GM19351 (cell line): ENCODE measurements around the gene BCAS4.
"Not testable (repeated sequence)": the region's sequence is repeated elsewhere in the genome, so short reads cannot be mapped to it uniquely, and the experiment has no call there.

Experiments used
- ATAC-seq: cut with Tn5 transposase; IDR thresholded peaks from one replicate; pipeline ENCODE4 v1.9.1; 2021; ENCODE audit warnings: mild to moderate bottlenecking, moderate library complexity; ENCODE audit not compliant: unreplicated experiment

The BCAS4 gene

DNA sequence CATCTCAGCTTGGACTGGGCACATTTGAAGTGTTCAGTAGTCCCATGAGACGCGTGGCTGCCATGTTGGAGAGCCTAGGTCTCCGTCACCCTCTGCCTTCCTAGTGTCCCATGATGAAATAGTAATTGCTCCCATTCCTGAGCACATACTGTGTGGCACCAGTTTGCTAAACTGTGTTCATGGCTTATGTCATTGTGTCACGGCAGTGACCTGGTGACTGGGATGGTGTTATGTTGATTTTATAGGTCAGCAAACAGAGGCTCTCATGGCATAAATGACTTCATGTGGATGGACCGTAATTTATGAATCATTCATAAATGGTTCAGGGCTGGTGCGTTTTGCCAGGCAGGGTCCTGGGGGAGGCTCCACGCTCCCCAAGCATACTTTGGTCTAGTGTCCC, 3.8 kb downstream of the BCAS4 start:
- no peak for ATAC-seq

DNA sequence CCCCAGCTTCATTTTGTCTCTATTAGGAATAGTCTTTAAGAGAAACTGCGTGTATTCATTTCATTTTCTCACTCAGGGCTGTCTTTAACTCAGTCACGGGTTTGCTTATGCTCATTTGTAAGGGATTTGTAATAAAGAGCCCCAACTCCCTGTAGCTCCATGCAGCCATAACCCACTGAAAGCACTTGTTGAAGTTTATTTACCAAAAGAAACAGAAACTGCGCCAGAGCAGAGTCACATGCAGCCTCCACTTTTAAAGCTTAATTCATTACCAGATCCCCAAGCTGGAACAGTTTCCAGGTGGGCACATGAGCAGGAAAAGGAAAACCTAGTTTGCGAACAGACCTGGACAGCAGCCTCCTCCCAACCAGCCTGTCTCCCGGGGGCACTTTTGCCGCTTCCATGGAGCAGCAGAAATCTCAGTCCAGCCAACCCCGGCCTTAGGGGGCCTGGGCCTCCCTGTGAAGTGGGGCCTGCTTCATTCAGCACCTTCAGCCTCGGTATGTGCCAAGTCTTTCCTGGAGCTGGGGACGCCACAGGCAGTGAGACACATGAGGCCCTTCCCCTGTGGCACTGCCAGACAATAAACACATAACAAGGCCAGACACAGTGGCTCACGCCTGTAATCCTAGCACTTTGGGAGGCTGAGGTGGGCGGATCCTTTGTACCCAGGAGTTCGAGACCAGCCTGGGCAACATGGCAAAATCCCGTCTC, 4.5 kb downstream of the BCAS4 start:
- no peak for ATAC-seq

DNA sequence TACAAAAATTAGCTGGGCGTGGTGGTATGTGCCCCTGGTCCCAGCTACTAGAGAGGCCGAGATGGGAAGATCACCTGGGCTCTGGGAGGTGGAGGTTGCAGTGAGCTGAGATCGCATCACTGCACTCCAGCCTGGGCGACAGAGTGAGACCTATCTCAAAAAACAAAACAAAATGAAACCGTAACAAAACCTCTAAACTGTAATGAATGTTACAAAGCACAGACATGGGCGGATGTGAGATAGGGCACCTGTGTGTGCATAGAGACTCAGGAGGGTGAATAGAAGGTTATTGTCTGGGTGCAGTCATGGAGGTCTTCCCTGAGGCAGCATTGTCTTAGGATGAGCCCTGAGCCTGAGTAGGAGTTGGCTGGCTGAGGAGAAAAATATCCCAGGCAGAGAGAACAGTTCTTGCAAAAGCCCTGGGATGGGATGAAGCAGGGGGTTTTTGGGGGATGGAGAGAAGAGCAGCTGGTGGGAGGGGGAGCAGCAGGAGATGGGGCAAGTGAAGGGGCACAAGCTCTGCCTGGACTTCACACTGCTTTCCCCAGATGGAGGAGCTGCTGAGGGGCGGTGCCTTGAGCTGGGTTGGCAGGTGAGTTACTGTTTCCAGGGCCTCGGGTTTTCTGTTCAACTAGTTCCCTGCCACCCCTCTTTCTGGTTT, 5.2 kb downstream of the BCAS4 start:
- ATAC-seq: peak; percentile 55

DNA sequence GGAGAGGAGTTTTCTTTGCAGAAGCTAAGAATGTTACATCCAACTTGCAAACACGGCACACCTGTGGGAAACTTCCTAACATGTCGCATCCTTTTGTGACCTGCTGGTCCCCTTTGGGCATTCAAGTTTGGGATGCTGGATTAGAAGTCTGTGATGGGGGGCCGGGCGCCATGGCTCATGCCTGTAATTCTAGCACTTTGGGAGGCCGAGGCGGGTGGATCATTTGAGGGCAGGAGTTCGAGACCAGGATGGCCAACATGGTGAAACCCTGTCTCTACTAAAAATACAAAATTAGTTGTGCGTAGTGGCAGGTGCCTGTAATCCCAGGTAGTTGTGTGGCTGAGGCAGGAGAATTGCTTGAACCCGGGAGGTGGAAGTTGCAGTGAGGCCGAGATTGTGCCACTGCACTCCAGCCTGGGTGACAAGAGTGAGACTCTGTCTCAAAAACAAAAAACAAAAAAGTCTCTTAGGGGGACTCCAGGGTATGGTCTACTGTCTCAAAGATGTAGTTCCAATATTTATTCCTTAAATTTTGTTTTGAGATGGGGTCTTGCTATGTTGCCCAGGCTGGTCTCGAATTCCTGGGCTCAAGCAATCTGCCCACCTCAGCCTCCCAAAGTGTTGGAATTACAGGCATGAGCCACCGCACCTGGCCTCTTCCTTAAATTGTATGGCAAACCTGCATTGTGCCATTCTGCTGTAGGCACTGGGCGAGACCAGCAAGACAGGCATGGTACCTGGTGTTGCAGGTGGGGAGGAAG, 6.3 kb downstream of the BCAS4 start:
- not testable (repeated sequence) for ATAC-seq

DNA sequence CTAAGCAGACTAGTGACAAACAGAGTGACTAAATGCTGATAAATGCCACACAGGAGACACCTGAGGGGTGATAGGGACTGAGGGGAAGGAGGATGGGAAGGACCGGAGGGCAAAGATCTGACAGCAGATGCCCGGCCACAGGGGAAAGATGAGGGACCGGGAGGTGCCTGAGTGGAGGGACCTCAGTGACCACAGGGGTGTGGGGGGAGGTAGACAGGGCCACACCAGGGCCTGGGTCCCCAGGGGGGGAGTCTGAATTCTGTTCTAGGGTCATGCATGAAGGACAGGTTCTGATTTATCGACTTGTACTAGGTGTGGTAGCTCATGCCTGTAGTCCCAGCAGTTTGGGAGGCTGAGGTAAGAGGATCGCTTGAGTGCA, 6.9 kb downstream of the BCAS4 start:
- no peak for ATAC-seq

DNA sequence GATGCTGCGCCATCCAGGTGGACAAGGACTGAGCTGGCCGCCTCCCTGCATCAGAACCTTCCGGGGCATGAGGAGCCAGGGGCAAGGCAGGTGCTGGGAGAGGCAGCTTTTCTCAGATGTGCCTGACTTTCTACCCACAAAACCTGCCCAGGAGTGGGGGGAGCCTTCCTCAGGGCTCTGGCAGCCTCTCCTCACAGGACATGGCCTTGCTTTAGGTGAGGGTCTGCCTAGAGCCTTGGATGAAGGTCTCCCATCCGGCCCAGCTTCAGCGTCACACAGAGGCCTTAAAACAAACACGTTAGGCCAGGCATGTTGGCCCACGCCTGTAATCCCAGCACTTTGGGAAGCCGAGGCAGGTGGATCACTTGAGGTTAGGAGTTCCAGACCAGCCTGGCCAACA, 7.4 kb downstream of the BCAS4 start:
- no peak for ATAC-seq

DNA sequence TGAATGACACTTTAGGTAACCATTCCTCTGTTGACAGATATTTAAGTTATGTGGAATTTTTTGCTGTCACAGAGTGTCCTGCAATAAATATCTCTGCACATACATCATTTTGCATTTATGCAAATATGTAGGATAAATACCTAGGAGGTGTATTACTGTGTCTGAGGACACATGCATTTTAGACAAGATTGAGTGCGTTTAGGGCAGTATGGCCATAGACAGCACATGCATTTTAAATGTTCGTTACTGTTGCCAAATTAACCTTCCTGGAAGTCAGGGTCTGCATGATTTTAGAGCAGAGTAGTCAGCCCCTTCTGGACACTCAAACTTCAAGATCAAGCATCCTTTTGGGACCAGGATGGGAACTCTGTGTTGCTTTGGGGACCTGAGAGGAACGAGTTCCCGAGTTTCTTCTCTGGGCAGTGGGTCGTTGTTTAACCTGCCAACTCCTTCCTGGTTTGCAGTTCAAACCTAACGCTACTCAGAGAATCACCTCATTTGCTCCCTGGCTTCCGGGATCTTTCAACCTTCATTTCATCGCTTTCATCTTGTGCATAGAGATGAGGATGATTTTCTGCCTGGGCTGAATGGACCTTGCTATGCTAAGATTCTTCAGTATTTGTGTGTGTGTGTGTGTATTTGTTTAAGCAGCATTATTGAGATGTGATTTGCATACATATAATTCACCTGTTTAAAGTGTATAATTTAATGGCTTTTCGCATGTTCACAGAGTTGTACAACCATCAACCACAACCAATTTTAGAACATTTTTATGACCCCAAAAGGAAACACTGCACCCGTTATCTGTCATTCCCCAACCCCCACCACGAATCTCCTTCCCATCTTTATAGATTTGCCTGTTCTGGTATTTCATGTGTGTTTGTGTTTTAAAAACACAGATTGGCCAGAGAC, 9.8 kb downstream of the BCAS4 start:
- ATAC-seq: no peak

DNA sequence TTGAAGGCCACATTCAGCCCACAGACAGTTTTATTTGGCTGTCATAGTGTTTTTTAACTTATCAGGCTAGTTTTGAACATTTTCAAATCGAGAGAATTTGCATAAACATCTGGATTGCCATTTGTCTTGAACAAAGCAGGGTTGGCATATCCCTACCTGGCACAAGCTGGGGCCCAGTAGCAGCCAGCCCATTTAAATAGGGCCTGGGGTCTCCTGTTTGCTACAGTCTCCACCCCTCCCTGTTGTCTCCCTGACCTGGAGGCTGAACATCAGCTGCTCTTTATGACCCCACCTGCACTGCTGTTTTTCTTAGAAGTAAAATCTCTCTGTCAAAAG, 10.5 kb downstream of the BCAS4 start:
- no peak for ATAC-seq

DNA sequence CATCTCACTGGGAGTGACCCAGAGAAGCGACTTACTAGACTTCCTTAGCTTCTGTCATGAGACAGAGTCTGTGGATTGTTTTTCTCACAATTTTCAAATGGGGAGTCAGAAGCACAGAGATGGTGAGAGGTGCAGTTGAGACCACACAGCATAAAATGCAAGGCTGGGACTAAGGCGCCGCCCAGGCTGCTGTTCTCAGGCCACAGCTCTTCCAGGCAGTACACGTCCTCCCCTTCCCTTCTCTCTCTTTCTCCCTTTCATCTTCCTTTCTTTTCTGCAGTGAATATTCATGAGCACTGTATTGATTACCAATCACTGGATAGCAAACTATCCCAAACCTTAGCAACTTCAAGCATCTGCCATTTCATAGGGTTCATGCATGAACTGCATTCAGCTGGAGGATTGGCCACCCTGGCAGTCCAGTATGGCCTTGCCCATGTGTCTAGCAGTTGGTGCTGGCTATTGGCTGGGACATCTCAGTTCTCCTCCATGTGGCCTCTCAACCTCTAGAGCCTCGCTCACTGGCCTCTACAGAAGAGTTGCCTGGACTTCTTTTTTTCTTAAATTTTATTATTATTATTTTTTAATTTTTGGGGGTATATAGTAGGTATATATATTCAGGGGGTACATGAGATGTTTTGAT, 11.4 kb downstream of the BCAS4 start:
- ATAC-seq: no peak

DNA sequence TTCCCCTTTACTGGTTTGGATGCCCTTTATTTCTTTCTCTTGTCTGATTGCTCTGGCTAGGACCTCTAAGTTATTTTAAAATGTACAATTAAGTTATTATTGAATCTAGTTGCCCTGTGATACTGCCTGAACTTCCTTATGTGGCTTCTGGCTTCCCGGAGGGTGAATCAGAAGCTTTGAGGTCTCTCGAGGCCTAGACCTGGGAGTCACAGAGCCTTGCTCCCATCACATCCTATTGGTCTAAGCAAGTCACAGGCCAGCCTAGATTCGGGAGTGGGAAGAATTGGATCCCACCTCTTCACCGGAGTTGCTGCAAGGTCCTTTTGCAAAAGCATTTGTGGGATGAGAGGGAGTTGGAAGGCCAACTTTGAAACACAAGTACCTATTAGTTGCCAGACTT, 15.2 kb downstream of the BCAS4 start:
- no peak for ATAC-seq

DNA sequence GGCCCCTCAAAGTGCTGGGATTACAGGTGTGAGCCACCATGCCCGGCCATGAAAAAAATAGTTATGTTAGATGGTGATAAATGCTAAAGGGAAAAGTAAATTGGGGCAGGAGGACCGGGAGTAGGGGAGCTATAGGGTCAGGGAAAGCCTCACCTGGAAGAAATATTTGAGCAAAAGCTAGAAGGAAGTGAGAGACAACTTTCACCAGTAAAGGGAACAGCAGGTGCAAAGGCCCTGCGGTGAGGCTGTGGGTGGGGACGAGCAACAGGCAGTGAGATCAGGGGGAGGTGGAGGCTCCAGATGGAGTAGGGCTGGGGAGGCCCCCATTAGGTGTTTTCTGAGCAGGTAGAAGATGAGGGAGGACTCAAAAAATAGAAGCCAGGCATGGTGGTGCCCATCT, 16.0 kb downstream of the BCAS4 start:
- ATAC-seq: peak; percentile 52

DNA sequence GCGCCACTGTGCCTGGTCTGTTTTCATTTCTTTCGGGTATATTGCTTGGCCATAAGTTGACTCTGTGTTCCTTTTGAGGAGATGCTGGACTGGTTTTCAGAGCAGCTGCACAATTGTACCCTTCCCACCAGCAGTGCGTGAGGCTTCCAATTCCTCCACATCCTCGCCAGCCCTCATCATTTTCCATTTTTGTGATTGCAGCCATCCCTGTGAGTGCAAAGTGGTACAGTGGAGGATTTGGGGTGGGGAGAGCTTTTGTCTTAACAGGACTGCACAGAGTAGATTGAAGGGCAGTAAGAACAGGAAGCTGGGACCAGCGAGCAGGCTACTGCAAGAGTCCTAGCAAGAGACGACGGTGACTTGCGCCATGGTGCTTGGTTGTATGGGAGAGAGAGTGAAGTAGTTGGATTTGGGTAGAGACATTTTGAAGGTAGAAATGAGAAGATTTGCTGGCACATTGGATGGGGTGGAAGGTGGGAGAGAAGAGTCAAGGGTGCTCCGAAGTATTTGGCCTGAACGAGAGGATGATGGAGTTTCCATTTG, 18.3 kb downstream of the BCAS4 start:
- ATAC-seq: no peak

DNA sequence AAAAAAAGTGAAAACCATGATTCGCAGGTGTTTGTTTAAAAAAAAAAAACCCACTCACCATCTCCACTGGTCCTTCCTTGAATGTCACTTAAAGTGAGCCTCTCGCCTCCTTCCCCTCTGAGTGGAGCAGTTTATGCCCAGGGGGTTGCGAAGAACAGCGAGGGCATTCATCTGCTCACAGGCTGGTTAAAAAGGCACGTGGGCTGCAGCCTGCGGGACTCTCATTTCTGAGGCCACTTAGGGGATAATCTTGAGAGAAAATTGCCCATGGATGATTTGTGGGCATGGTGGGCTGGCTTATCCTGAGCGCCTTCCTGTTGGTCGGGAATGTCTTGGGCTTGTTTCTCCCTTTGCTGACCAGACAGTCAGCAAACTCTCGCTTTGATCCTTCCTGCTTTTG, 18.9 kb downstream of the BCAS4 start:
- ATAC-seq: no peak

DNA sequence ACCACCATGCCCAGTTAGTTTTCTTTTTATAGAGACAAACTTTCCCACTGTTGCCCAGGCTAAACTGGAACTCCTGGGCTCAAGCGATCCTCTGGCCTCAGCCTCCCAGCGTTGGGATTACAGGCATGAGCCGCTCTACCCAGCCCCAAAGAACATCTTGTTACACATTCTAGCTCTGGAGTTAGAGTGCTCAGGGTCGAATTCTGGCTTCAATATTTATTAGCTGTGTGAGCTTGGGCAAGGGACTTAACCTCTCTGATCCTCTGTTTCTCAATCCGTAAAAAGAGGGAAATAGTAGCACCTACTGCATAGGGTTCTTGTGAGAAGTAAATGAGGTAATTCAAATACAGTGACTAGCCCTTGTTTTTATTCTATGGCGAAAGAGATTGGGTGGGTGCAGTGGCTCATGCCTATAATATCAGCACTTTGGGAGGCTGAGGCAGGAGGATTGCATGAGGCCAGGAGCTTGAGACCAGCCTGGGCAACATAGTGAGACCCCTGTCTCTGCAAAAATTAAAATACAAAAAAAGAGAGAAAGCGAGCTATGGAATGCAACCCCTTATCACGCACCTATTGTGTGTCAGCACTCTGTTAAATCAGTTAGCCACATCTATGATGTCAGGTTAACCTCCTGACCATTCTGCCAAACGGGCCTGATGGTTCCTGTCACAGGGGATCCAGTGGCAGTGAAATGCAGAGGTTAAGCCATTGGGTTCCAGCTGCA, 19.7 kb downstream of the BCAS4 start:
- ATAC-seq: no peak

DNA sequence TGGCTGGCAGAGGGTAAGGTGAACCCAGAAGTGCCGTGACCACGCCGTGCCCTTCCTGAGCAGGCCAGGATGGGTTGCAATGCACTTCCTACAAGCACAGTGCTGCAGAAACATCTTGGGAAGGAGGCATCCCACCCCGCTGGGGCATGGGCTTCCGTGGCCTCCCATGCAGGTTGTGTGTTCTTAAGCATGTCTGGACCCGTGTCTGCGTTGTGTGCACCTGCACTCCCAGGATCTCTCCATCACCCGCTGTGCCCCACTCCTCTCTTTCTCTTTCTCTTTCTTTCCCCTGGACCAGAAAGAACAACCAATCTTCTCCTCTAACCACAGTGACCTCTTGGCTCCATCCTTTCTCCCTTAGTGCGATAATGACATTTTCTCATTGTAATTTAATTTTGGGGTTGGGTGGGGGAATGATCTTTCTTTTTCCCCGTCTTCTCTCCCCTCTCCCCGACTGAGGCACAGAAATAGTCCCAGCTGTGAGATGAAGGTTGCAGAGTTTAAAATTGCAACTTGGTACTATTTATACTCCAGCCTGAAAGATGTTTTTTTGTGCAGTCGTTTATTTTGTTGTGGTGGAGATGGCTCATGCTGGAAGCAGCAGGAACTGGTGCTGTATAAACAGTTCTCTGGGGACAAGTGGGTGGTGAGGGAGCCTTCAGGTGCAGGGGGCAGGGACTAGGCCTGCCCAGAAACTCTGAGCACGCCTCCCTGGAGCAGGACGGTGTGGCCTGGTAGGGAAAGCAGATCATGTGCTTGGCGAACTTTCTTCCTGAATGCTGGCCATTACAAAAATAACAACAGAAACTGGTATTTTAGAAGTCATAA, 20.5 kb downstream of the BCAS4 start:
- ATAC-seq: peak; percentile 24

DNA sequence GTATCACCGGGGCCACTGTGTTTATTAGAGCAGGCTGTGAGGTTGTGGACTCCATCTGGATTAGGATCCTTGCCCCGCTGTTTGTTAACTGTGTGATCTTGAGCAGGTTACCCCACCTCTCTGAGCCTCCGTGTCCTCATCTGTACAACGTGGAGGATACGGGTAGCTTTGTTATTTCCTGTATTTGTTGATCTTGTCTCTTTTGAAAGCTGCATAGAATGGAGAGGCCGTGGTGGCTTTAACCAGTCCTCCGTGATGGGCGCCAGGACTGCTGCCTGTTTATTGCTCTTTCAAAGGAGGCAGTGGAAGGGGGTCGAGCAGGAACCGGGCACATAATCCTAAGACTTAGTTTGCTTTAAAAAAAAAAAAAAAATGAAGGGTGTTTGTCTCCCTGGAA, 22.9 kb downstream of the BCAS4 start:
- no peak for ATAC-seq

DNA sequence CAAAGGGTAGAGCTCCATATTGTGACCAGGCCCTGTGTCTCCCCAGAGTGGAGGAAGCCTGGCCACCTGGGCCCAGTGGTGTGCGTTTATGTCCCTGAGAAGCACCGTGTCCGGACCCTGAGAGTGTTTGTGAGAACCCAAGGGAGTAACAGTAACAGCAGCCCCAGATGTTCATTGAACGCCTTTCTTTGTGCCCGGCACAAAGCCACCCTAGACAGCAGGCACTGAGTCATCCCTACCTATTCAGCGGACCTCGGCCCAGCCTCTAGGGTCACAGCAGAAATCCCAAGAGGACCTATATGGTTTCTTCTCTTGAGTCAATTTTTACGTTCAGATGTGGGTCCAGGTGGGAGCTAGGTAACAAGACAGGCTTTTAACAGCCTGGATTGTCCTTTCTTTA, 24.5 kb downstream of the BCAS4 start:
- no peak for ATAC-seq

DNA sequence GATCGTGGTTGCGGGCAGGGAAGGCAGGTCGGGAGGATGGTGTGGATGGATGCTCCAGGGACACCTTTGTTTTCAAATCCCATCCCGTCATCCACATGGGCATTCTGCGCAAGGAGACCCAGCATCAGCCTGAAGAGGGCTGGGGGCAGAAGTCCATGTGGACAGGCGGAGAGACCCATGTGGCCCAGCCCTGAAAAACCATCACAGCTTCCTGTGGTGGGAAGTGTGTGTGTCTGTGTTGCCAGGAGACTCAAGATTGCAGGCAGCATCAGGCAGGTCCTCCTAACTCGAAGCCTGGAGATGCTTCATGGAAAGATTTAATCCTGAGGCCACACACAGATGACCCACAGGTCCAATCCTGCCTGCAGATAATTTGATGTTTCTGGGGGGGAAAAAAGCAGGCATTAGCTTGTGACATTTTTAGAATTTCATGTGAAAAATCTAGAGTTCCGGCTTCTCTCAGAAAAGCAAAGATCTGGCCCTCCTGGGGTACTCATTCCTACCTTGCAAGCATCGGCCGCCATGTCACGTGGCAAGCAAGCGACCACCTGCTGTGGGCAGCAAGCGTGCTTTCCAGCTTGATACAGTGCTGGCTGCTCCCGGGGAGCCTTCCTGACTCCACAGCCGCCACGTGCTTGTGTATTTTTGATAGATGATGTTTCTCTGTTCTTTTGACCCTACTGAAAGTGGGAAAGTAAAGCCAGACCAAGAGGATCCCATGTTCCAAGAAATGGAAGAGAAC, 25.8 kb downstream of the BCAS4 start:
- ATAC-seq: no peak
